ENCODE results near the gene PRTFDC1.

GRCh38 chr10:24992512-24993133 lies 40.2 kb upstream of the PRTFDC1 start:
- TF ChIP-seq CTCF (IDR thresholded peaks at IDR 0.05) (no peak), POLR2A (IDR thresholded peaks at IDR 0.05) (no peak)

Measured in esophagus squamous epithelium (tissue), 4 donors.